Measurements from ENCODE around the gene TFEB.

GRCh38 chr6:41759106-41759904 is 23.9 kb upstream of the TFEB start:
- TF ChIP-seq EP300 (IDR thresholded peaks at IDR 0.05) (no peak), CTCF (IDR thresholded peaks at IDR 0.05) (no peak), POLR2A (IDR thresholded peaks at IDR 0.05) (no peak)
